Spleen (tissue), 11 donors: ENCODE measurements around the gene ERC2. TPM values are rescaled to one million over a fixed set of nuclear protein-coding genes. Genes with fewer than 3 reads are reported as not detected.

Experiments used
- DNase-seq: peaks from one replicate; pipeline ENCODE4 v3.0.0-alpha.2; 2020
- H3K27ac ChIP-seq, 8 donors: fragments of 200-600 bp; sonication (generic) in 7 of 8; 1 replicate in 4 of 8; 2 replicates in 4 of 8; pipeline versions ENCODE4 v1.5.0 to v1.8.0; 2016 to 2021; ENCODE audit warnings: inconsistent platforms in 4 of 8, mild to moderate bottlenecking in 4 of 8, moderate library complexity in 1 of 8
- H3K27me3 ChIP-seq, 7 donors: fragments of 200-600 bp; sonication (generic) in 6 of 7; replicated peaks in 1 of 7; 1 replicate in 4 of 7; 2 replicates in 3 of 7; pipeline versions ENCODE4 v1.5.0 to v1.8.0; 2016 to 2021; ENCODE audit warnings: inconsistent platforms in 3 of 7, mild to moderate bottlenecking in 1 of 7
- H3K36me3 ChIP-seq, 6 donors: fragments of 200-600 bp; sonication (generic) in 5 of 6; 1 replicate in 4 of 6; 2 replicates in 2 of 6; pipeline versions ENCODE4 v1.5.0 to v1.8.0; 2016 to 2021; ENCODE audit warnings: inconsistent platforms in 2 of 6
- H3K4me1 ChIP-seq, 6 donors: fragments of 200-600 bp; sonication (generic) in 5 of 6; 1 replicate in 3 of 6; 2 replicates in 3 of 6; pipeline versions ENCODE4 v1.5.0 to v1.8.0; 2016 to 2021; ENCODE audit warnings: inconsistent platforms in 3 of 6
- H3K4me3 ChIP-seq, 8 donors: fragments of 200-600 bp; sonication (generic) in 7 of 8; 1 replicate in 4 of 8; 2 replicates in 4 of 8; pipeline versions ENCODE4 v1.5.0 to v1.8.0; 2016 to 2021; ENCODE audit warnings: inconsistent platforms in 4 of 8, mild to moderate bottlenecking in 4 of 8, moderate library complexity in 2 of 8
- H3K9me3 ChIP-seq, 8 donors: fragments of 200-600 bp; sonication (generic) in 7 of 8; 1 replicate in 4 of 8; 2 replicates in 4 of 8; pipeline versions ENCODE4 v1.5.0 to v1.8.0; 2016 to 2021; ENCODE audit warnings: inconsistent platforms in 4 of 8
- CTCF ChIP-seq, 11 experiments: fragments of 200-600 bp in 7 of 11; fragments of 450-650 bp in 4 of 11; sonication (generic) in 4 of 11; IDR thresholded peaks in 8 of 11; conservative IDR thresholded peaks in 3 of 11; 1 replicate in 7 of 11; 2 replicates in 4 of 11; pipeline versions ENCODE4 v1.4.0 to v1.8.0; 2016 to 2021; ENCODE audit warnings: antibody characterized with exemption in 11 of 11, inconsistent platforms in 4 of 11, mild to moderate bottlenecking in 1 of 11
- POLR2A ChIP-seq, 3 donors: fragments of 450-650 bp; IDR thresholded peaks; one replicate each; pipeline ENCODE4 v1.5.1; 2017; ENCODE audit warnings: antibody characterized with exemption in 3 of 3, mild to moderate bottlenecking in 1 of 3
- POLR2AphosphoS5 ChIP-seq, 3 donors: sonication (generic); formaldehyde crosslinking; IDR thresholded peaks; one replicate each; pipeline ENCODE4 v1.5.1; 2017; ENCODE audit warnings: antibody characterized with exemption in 3 of 3
- WGBS, 5 donors: extraction: QIAGEN DNeasy Blood & Tissue Kit in 3 of 5; methylation state at CpG; one replicate each; pipeline versions ENCODE4 v1.1.5 to v1.1.7; 2013 to 2018; 5-methylcytosine and 5-hydroxymethylcytosine counted together
- intact Hi-C: fragments of 100-400 bp; cut with DNase I; formaldehyde crosslinking; loops from one replicate; pipeline ENCODE4 v1.15.0; 2023; ENCODE audit warnings: low total_unique reads
- polyA plus RNA-seq, 3 donors: library from polyadenylated mRNA; stranded (reverse); fragments of 200-250 nt; gene quantifications; one replicate each; pipeline ENCODE4 v1.2.1, GENCODE V29; 2013
- total RNA-seq, 7 donors: library from RNA; depleted of rRNA in 3 of 7; stranded (reverse); fragments of >200 nt in 3 of 7; fragmentation: NEBNext Ultra II Directional in 4 of 7; extraction: Animal tissue kit (Norgen Biotek cat#: 25700) in 4 of 7; gene quantifications; one replicate each; pipeline versions ENCODE4 v1.1.0 to v1.2.1, GENCODE V29; 2016 to 2021
- donor health status: healthy with polysubstance abuse.
- donor health status: DM: no; HTN: no; CAD: no; lungs with moderate emphysema.
- donor health status: DM: no; HTN: no; CAD: no.
- donor health status: Bipolar disorder and iron deficiency.
- donor health status: healthy.
- donor health status: DM: no; HTN: no; CAD: no.
- donor health status: DM: yes; HTN: yes; CAD: no.

Gene ERC2
- total and polyA plus RNA-seq, 10 donors: 0.04 to 4.9 (median 0.39) TPM

- no peaks in the 10 kb centered on the region for H3K36me3 ChIP-seq
- intact Hi-C loops: no loop called here
- TF ChIP-seq POLR2AphosphoS5 (IDR thresholded peaks at IDR 0.05) (no peak), CTCF (IDR thresholded peaks at IDR 0.05 in 8 of 11, conservative IDR thresholded peaks at IDR 0.05 in 3 of 11) (no peak), POLR2A (IDR thresholded peaks at IDR 0.05) (no peak)
- no peak overlapping the region for H3K4me3 ChIP-seq
- no peaks in the 10 kb centered on the region for H3K27me3 ChIP-seq
- WGBS, 5 donors: 82 to 93% (median 88%) methylated on average over 13 of the region's 13 CpGs
- DNase-seq: no peak
- no peak overlapping the region for H3K27ac ChIP-seq
- H3K9me3 ChIP-seq: no peaks in the 10 kb centered on the region
- H3K4me1 ChIP-seq: no peaks in the 10 kb centered on the region
These were observed 493.7 kb downstream of the ERC2 start for GRCh38 chr3:55974421-55975165.

DNA sequence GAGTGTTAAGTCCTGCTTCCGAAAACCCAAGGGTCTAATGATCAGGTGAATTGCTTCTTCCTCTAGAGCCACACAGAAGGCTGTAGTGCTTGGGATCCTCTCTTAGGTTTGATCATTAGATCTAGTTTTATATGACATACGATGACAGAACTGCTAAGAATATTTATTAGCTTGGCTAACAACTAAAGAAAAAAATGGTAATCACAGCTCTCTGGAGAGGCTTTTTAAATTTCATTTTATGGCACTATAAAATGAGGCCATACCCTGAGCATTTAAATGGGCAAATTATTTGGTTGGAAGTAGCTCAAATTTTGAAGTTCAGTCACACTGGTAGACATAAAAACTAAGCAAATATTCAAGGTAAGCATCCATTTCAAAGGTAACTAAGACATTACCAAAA, 498.6 kb downstream of the ERC2 start:
- H3K9me3 ChIP-seq: no peaks in the 10 kb centered on the region
- no peaks in the 10 kb centered on the region for H3K36me3 ChIP-seq
- intact Hi-C loops: no loop called here
- no peak overlapping the region for H3K4me3 ChIP-seq
- no peaks in the 10 kb centered on the region for H3K4me1 ChIP-seq
- 83 to 95% (median 90%) methylated on average over 2 of the region's 2 CpGs for WGBS, 5 donors
- TF ChIP-seq CTCF (IDR thresholded peaks at IDR 0.05 in 8 of 11, conservative IDR thresholded peaks at IDR 0.05 in 3 of 11) (no peak), POLR2A (IDR thresholded peaks at IDR 0.05) (no peak), POLR2AphosphoS5 (IDR thresholded peaks at IDR 0.05) (no peak)
- no peak for DNase-seq
- H3K27ac ChIP-seq: no peak overlapping the region
- no peaks in the 10 kb centered on the region for H3K27me3 ChIP-seq

- intact Hi-C loops: no loop called here
- no peak overlapping the region for H3K27ac ChIP-seq
- TF ChIP-seq POLR2A (IDR thresholded peaks at IDR 0.05): no peak
- TF ChIP-seq POLR2AphosphoS5 (IDR thresholded peaks at IDR 0.05): no peak
- H3K36me3 ChIP-seq: no peaks in the 10 kb centered on the region
- no peak for DNase-seq
- H3K9me3 ChIP-seq: no peaks in the 10 kb centered on the region
- no peaks in the 10 kb centered on the region for H3K4me1 ChIP-seq
- no peak overlapping the region for H3K4me3 ChIP-seq
- H3K27me3 ChIP-seq: no peaks in the 10 kb centered on the region
- WGBS, 5 donors: 63 to 78% (median 67%) methylated on average over 6 of the region's 6 CpGs
These were observed 499.9 kb downstream of the ERC2 start for GRCh38 chr3:55968331-55968730.

- TF ChIP-seq POLR2AphosphoS5 (IDR thresholded peaks at IDR 0.05): no peak
- TF ChIP-seq CTCF (IDR thresholded peaks at IDR 0.05 in 8 of 11, conservative IDR thresholded peaks at IDR 0.05 in 3 of 11): no peak
- TF ChIP-seq POLR2A (IDR thresholded peaks at IDR 0.05): no peak
- Histone ChIP-seq H3K36me3 (no peaks in the 10 kb centered on the region), H3K4me1 (no peaks in the 10 kb centered on the region), H3K9me3 (no peaks in the 10 kb centered on the region), H3K27ac (no peak overlapping the region), H3K4me3 (no peak overlapping the region), H3K27me3 (no peaks in the 10 kb centered on the region)
- intact Hi-C loops: no loop called here
- 67 to 75% (median 74%) methylated on average over 1 of the region's 1 CpG for WGBS, 5 donors
- no peak for DNase-seq
These were observed 501.7 kb downstream of the ERC2 start for GRCh38 chr3:55966566-55966965.
